Peyer's patch (tissue), 4 donors: ENCODE results near the gene ALOX5.

Experiments used
- POLR2A ChIP-seq, 2 donors: fragments of 450-650 bp; IDR thresholded peaks; one replicate each; pipeline ENCODE4 v1.5.1; 2017; ENCODE audit warnings: antibody characterized with exemption in 2 of 2, mild to moderate bottlenecking in 2 of 2, moderate library complexity in 2 of 2
- TF ChIP-seq, protein P1 (sequence below), 6 experiments: fragments of 450-650 bp in 4 of 6; fragments of 200-600 bp in 2 of 6; sonication (generic) in 1 of 6; IDR thresholded peaks; one replicate each; pipeline ENCODE4 v1.5.1; 2017 to 2019; ENCODE audit warnings: antibody characterized with exemption in 6 of 6, mild to moderate bottlenecking in 3 of 6, moderate library complexity in 1 of 6

DNA sequence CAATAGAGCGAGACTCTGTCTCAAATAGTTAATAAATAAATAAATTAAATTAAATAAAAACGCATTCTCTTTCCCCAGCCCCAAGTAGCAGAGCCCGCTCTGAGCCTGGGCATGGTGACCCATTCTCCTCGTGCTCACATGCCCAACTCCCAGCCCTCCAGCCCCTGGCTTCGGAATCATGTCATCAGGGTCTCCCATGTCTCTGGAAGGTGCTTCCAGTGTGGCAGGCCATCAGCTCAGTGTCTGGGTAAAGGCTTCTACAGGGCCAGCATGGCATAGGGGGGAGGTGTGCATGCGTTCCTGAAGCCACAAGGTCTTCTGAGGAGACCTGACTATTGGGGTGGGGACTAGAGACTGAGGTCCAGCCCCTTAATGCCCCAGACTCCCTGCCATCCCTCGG, 72.8 kb downstream of the ALOX5 start:
- TF ChIP-seq, protein P1, sequence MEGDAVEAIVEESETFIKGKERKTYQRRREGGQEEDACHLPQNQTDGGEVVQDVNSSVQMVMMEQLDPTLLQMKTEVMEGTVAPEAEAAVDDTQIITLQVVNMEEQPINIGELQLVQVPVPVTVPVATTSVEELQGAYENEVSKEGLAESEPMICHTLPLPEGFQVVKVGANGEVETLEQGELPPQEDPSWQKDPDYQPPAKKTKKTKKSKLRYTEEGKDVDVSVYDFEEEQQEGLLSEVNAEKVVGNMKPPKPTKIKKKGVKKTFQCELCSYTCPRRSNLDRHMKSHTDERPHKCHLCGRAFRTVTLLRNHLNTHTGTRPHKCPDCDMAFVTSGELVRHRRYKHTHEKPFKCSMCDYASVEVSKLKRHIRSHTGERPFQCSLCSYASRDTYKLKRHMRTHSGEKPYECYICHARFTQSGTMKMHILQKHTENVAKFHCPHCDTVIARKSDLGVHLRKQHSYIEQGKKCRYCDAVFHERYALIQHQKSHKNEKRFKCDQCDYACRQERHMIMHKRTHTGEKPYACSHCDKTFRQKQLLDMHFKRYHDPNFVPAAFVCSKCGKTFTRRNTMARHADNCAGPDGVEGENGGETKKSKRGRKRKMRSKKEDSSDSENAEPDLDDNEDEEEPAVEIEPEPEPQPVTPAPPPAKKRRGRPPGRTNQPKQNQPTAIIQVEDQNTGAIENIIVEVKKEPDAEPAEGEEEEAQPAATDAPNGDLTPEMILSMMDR (IDR thresholded peaks at IDR 0.05) = no peak
- TF ChIP-seq POLR2A (IDR thresholded peaks at IDR 0.05) = no peak
